Left cardiac atrium (tissue), 4 donors: ENCODE data around the gene GLP2R. TPM values are rescaled to one million over a fixed set of nuclear protein-coding genes. Genes with fewer than 3 reads are reported as not detected.

ENCODE experiments used
- ATAC-seq, 2 donors: fragments of 200-7000 bp; cut with Tn5 transposase; one replicate each; pipeline ENCODE4 v1.9.1; 2020; ENCODE audit warnings: mild to moderate bottlenecking in 2 of 2, moderate library complexity in 2 of 2
- DNase-seq: peaks from one replicate; pipeline ENCODE4 v3.0.0-alpha.2; 2020
- intact Hi-C, 2 donors: fragments of 100-400 bp; cut with DNase I; formaldehyde crosslinking; loops; one replicate each; pipeline versions ENCODE4 v1.14.1 to v1.15.1; 2022 to 2023
- total RNA-seq, 2 donors: library from RNA; stranded (reverse); fragmentation: NEBNext Ultra II Directional; extraction: Animal tissue kit (Norgen Biotek cat#: 25700); gene quantifications; one replicate each; pipeline ENCODE4 v1.2.1, GENCODE V29; 2021
- donor health status: DM: no; HTN: yes; CAD: no.
- donor health status: DM: no; HTN: yes; CAD: no; lungs with severe emphysema.
- donor health status: DM: yes; HTN: yes; CAD: no.
- donor health status: Dilated cardiomyopathy.

Gene GLP2R
- total RNA-seq, 2 donors from 2014 or later: 0.55 to 1.4 TPM

DNA sequence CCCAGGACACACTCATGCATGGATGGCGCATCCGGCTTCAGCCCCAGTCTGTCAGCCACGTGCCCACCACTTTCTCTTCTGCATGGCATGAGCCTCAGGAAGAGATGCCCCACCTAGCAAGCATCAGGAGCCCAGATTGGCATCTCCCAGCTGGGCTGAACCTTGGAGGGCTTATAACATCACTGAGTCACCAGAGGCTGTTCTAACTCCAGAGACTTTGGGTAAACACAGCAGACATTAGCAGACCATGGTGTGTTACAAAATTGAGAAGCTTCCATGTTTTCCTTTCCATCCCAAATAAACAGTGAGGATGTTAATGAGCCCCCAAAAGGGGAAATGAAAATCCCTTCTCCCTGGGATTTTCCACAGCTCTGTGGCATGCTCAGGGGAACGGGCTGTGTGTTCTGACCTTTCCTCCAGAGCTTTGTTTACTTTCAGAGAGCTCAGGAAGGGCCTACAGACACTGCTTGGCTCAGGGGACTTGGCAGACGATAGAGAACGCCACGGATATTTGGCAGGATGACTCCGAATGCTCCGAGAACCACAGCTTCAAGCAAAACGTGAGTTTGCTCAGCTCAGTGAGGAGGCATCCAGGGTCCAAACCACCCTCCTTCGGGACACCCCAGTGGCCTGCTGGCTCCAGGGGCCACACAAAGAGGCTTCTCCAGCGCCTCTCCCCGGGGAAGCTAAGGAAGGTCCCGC, 16.5 kb downstream of the GLP2R start:
- ATAC-seq: peak; percentile 75 to 78
- intact Hi-C loops: loop anchor here in 1 of 2 donors (5.0 kb wide), 1 partner anchor 45 kb away; no protein-coding TSS in a partner anchor
- peak; percentile 66 for DNase-seq

DNA sequence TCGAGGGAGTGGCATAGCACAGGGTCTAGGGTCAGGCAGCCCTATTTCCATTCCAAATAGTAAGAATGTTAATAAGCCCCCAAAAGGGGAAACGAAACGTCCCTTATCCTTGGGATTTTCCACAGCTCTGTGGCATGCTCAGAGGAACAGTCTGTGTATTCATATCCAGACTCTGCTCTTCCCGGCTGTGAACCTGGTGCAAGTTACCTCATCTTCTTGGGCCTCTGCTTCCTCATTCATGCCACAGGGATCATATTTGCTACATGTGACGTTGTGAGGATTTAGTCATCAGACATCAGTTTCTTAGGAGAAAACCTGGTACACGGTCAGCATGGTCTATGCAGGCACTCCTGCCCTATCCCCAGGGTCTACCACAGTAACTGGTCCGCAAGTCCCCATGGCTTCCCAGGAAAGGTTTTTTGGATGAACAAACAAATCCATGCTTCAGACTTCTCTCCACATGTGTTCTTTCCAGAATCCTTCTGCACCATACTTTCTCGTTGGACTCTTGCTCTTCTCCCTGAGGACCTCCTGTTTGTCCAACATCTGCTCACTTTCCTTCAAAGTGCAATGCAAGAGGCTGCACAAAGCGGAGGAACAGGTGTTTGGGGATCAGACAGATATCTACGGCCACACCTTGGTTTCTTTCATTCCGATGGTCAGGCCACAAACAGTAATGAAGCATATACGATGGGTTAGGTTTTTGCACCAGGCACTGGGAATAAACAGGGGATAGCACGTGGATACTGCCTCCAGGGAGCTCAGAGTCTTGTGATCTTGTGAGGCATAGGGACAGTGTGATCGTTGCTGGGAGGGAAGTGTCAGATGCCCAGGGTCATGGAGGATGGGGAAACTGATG, 17.7 kb downstream of the GLP2R start:
- DNase-seq (no peak), ATAC-seq (peak in 1 of 2 donors; percentile 9)
- intact Hi-C loops: loop anchor here in 1 of 2 donors (5.0 kb wide), 1 partner anchor 44 kb away; no protein-coding TSS in a partner anchor

DNA sequence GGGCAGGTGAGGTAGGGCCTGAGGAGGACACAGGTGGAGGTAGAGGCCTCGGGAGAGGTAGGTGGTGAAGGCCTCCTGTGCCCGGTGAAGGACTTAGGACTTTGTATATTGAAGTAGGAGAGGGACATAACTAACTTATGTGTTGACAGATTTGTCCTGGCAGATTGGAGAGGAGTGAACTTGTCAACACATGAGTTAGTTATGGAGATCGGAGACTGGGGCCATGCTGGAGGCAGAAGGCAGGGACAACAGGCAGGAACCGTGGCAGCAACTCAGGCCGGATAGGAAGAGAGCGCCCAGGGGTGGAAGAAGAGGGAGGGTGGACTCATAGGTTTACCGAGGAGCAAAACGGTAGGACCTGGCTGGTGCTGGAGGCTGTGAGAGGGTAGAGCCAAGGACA, 18.4 kb downstream of the GLP2R start:
- intact Hi-C loops: loop anchor here in 1 of 2 donors (5.0 kb wide), 1 partner anchor 43 kb away; no protein-coding TSS in a partner anchor
- ATAC-seq (peak; percentile 20 to 34), DNase-seq (no peak)

DNA sequence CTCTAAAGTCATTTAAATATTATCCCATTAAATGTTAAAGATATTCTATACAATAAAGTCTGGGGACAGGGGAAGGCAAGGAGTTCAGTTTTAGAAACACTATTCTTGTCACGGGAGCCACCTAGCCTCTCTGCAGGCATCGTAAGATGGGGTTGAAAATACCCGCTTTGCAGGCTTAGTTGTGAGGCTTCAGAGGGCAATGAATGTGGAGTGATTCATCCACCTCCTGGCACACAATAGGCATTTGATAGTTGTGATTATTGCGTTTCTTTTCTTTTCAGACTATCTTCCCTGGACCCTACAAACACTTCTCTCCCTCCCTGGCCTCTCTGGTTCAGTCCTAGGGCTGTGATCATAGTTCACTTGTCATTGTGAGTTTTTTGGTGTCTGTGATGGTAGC, 19.6 kb downstream of the GLP2R start:
- intact Hi-C loops: no loop called here
- no peak for ATAC-seq
- DNase-seq: no peak

GRCh38 chr17:9850151-9850550, 24.4 kb downstream of the GLP2R start:
- intact Hi-C loops: no loop called here
- DNase-seq (no peak), ATAC-seq (no peak)

GRCh38 chr17:9854255-9854654, 28.5 kb downstream of the GLP2R start:
- DNase-seq (no peak), ATAC-seq (no peak)
- intact Hi-C loops: no loop called here

DNA sequence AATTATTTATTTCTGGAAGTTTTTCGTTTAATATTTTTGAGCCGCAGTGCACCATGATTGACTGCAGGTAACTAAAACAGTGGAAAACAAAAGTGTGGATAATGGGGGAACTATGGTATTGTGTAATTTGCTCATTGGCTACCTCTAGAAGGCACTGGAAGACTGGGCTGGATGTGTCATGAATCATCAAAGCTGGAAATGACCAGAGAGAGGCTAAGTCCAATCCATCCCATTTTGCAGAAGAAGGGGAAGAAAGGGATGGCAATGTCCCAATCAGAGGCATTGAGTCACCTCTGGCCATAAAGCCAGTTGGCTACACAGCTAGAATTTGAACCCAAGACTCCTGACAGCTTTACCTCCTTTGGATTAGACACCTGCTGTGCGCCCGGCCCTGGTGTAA, 29.3 kb downstream of the GLP2R start:
- no peak for DNase-seq
- ATAC-seq: no peak

DNA sequence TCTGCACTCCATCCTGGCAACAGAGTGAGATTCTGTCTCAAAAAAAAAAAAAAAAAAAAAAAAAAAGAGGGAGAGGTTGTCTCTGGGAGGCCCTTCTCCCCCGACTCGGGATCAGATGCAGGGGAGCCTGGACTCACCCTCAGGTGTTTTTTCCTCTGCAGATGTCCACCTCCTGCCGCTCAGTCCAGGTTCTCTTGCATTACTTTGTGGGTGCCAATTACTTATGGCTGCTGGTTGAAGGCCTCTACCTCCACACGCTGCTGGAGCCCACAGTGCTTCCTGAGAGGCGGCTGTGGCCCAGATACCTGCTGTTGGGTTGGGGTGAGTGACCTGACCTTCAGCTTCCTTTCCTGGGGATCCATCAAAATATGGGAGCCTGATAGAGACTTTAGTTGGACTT, 34.1 kb downstream of the GLP2R start:
- ATAC-seq (no peak), DNase-seq (no peak)
- intact Hi-C loops: no loop called here

More for the DNA sequence above, 29.3 kb downstream of the GLP2R start:
- intact Hi-C loops: no loop called here

DNA sequence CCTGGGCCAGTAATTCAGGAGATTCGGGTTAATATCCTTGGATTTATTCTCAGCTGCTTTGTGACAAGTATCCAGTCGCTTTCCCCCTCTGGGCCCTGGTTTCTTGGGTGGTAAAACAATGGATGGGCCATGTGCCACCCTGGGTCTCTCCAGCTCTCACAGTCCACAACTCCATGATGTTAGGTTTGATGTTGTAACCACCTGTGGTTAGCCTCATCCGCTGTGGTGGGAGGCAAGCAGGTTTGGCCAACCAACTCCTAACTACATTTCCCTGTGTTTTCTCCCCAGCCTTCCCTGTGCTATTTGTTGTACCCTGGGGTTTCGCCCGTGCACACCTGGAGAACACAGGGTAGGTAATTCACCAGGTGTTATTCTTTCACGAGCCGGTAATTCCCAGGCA, 35.1 kb downstream of the GLP2R start:
- no peak for ATAC-seq
- intact Hi-C loops: no loop called here
- no peak for DNase-seq

GRCh38 chr17:9862220-9862619, 36.5 kb downstream of the GLP2R start:
- ATAC-seq: no peak
- DNase-seq: no peak
- intact Hi-C loops: no loop called here

DNA sequence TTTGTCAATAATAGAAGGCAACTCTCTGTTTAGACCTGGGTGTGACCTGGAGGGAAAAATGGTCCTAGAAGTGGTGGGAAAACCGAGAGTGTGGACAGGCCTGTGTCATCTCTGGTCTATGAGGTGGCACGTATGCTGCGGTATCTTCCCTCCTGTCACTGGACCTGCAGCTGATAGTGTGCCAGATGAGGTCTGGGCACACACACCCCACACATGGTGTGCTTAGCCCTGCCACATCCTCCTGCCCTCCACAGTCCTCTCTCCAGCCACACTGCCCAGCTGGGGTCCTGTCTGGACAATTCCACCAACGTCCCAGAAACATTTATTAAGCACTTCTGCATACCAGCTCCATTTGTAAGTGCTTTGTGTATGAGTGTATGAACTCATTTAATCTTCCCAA, 37.2 kb downstream of the GLP2R start:
- DNase-seq: no peak
- intact Hi-C loops: no loop called here
- peak in 1 of 2 donors; percentile 75 for ATAC-seq

DNA sequence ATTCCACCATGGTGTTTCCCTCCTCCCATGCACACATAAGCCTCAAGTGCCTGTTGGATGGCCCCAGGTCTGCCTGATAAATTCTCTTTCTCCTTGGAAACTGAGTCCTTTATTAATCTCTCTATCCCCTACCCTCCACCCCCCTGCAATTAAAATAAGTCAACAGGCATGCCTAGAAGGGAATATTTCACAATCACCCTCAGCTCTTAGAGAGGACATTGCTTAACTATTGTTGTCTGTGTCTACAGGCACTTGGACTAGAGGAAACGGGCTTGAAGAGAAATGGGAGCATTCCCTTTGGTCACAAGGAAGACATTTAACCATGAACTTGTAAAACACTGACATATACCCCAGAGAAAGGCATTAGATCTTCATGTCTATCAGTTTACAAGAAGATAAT, 39.9 kb downstream of the GLP2R start:
- ATAC-seq (peak in 1 of 2 donors; percentile 27), DNase-seq (no peak)
- intact Hi-C loops: no loop called here

DNA sequence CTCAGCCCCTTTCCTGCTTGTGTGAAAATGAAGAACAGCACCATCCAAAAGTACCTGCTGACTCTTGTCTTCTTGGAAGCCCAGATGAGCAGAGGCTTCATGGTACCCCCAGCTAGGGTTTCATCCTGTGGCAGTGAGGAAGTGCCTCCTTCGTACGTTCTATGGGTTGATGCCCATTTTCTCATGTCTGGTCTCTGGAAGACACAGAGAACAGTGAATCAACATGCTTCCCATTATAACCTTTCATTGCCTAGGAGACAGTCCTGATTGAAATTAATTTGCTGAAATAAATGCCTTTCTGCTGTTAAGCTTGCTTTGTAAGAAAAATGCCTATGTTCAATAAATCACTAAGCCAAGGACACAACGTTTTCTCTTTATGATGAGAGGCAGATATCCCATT, 42.8 kb downstream of the GLP2R start:
- ATAC-seq: no peak
- intact Hi-C loops: no loop called here

GRCh38 chr17:9872852-9873251, 47.1 kb downstream of the GLP2R start:
- no peak for DNase-seq
- peak; percentile 32 to 63 for ATAC-seq
- intact Hi-C loops: no loop called here

More for the DNA sequence above, 42.8 kb downstream of the GLP2R start:
- no peak for DNase-seq

DNA sequence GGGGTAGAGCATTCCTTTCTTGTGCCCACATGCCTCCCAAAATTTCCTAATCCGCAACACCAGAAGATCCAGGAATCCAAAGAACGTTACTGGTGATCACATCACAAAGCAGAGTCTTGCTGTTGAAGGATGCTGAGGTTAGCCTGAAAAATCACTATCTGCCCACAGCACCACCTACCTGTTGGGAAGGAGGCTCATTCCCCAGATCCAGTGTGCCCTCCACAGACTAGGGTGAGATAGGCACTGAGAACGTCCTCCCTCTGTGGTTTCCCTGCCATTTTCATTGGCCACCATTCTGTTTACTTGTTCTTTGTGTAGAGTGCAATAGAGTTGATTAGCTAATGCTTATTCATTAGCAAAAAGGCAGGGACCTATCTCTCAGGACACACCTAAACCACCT, 49.0 kb downstream of the GLP2R start:
- intact Hi-C loops: no loop called here
- ATAC-seq (no peak), DNase-seq (no peak)

DNA sequence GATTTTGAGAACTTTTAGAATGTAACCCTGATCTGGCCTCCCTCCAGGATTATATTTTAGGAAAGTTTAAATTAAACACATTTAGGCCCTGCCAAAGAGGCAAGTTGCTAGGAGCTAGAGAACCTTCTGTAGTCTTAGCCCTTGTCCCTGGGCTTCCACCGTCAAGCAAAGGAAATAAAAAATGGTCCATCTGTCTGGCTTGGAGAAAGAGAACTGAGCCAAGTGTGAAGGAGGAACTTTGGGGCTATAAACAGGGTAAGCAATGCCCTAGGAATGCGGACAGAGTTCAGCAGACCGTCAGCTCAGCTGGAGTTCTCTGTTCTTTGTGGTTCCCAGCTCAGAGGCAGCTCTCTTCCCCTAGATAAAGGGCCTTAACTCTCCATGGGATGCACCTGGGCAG, 49.7 kb downstream of the GLP2R start:
- peak in 1 of 2 donors; percentile 81 for ATAC-seq
- DNase-seq: no peak
- intact Hi-C loops: no loop called here

DNA sequence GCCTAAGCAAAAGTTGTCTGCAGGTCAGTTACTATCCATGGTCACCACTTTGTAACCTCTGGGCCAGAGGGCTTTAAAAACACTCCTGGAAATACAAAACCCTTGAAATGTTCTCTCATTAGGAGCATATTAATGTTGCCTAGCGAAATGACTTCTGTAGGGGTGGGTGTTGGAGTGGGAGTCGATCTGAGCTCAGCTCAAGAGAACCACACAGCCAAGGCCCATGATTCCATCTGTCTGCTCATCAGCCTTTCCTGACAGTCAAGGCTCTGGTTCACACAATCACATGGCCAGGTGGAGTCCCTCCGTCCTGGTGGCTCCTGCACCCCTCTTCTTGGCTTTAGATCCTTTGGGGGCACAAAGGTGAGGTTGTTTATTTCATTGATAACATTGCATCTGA, 52.6 kb downstream of the GLP2R start:
- intact Hi-C loops: no loop called here
- ATAC-seq (no peak), DNase-seq (no peak)

- intact Hi-C loops: no loop called here
- ATAC-seq: no peak
Observed at GRCh38 chr17:9878786-9879525, 53.2 kb downstream of the GLP2R start.

DNA sequence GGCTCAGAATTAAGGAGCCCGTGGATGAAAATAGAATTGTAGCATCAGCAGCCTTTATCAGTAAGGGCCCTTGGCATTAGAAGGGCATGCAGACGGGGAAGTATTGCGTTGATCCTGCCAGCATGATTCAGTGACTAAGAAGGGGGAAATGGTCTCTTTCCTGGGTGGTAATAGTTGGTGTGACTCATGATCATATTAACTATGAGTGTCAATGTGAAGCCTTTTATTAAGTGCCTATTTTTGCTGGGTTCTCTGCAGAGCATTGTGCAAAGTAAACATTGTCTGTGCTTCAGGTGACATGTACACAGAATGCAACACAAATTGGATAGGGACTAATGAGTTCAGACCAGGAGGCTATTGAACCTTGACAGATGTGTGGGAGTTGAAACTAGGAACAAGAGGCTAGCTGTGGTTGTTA, 54.9 kb downstream of the GLP2R start:
- intact Hi-C loops: loop anchor here in 1 of 2 donors (10.0 kb wide), 1 partner anchor 76 kb away; no protein-coding TSS in a partner anchor
- DNase-seq (no peak), ATAC-seq (peak; percentile 59 to 96)

More at GRCh38 chr17:9878786-9879525, 53.2 kb downstream of the GLP2R start:
- DNase-seq: no peak
